ENCODE results near the gene SHISA8. TPM values are rescaled to one million over a fixed set of nuclear protein-coding genes. Genes with fewer than 3 reads are reported as not detected.

SHISA8 gene
- total RNA-seq, 1 experiment from 2014 or later = 2.4 TPM

DNA sequence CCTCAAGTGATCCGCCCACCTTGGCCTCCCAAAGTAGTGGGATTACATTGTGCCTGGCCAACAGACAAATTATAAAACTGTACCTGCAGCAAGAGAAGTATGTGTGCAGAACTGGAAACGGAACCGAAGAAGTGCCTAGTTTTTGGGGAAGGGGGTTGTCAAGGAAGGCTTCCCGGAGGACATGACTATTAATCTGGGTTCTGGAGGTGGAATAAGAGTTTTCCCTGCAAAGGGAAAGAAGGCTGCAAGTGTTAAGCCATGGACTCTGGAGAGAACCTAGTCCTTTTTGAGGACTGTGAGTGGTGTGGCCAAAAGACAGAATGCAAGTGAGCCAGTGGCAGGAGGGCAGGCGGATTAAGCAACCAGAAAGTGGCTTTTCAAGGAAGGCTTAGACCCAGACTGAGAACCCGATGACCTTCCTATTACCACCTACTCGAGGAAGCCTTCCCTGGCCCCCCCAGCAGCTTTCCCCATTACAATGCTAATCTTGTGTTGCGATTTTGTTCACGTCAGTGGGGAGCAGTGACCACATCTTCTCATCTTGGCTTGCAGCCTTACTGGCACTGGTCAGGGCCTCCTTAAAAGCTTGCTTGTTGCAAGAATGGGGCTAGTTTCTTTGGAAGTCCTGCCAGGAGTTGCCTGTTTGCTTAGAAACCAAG is 48.7 kb upstream of the SHISA8 start:
- Mint-ChIP-seq H3K27me3 (ENCODE audit: low read depth) (peaks cover 38% of the 10 kb centered on the region), H3K36me3 (peaks cover 3% of the 10 kb centered on the region), H3K4me1 (peaks cover 21% of the 10 kb centered on the region), H3K27ac (no peak overlapping the region), H3K9me3 (peaks cover 6% of the 10 kb centered on the region), H3K4me3 (no peak overlapping the region)
- POLR2A ChIA-PET = no interaction called here
- ATAC-seq = no peak
- CTCF ChIA-PET = interaction anchor here (1.1 to 10.1 kb wide), 6 partner anchors 17 to 148 kb away, joined by 3 to 78 read pairs (median 8); partner anchors contain the start of genes CENPM and NDUFA6
- DNase-seq (ENCODE audit: low spot score) = no peak
- TF ChIP-seq, protein P1, sequence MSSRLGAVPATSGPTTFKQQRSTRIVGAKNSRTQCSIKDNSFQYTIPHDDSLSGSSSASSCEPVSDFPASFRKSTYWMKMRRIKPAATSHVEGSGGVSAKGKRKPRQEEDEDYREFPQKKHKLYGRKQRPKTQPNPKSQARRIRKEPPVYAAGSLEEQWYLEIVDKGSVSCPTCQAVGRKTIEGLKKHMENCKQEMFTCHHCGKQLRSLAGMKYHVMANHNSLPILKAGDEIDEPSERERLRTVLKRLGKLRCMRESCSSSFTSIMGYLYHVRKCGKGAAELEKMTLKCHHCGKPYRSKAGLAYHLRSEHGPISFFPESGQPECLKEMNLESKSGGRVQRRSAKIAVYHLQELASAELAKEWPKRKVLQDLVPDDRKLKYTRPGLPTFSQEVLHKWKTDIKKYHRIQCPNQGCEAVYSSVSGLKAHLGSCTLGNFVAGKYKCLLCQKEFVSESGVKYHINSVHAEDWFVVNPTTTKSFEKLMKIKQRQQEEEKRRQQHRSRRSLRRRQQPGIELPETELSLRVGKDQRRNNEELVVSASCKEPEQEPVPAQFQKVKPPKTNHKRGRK (CRISPR knock-in tag; IDR thresholded peaks at IDR 0.05; ENCODE audit: borderline replicate concordance) = no peak
- TF ChIP-seq EMX1 (CRISPR knock-in tag; IDR thresholded peaks at IDR 0.05) (no peak), FOXJ3 (CRISPR knock-in tag; IDR thresholded peaks at IDR 0.05; ENCODE audit: borderline replicate concordance) (no peak), CREM (CRISPR knock-in tag; IDR thresholded peaks at IDR 0.05) (no peak), SOX15 (CRISPR knock-in tag; IDR thresholded peaks at IDR 0.05) (no peak), TEAD1 (CRISPR knock-in tag; IDR thresholded peaks at IDR 0.05) (no peak), ZBTB21 (CRISPR knock-in tag; IDR thresholded peaks at IDR 0.05; ENCODE audit: borderline replicate concordance) (no peak), AFF4 (CRISPR knock-in tag; IDR thresholded peaks at IDR 0.05; ENCODE audit: borderline replicate concordance) (no peak), PRRX2 (CRISPR knock-in tag; IDR thresholded peaks at IDR 0.05) (no peak), ZNF396 (CRISPR knock-in tag; IDR thresholded peaks at IDR 0.05; ENCODE audit: borderline replicate concordance) (no peak), FOXK1 (CRISPR knock-in tag; IDR thresholded peaks at IDR 0.05) (no peak), ZNF263 (CRISPR knock-in tag; IDR thresholded peaks at IDR 0.05; ENCODE audit: low read depth) (no peak), HMGXB4 (CRISPR knock-in tag; IDR thresholded peaks at IDR 0.05) (no peak), ZNF219 (CRISPR knock-in tag; IDR thresholded peaks at IDR 0.05; ENCODE audit: borderline replicate concordance) (no peak), JAZF1 (CRISPR knock-in tag; IDR thresholded peaks at IDR 0.05) (no peak)
- TF ChIP-seq, protein P2, sequence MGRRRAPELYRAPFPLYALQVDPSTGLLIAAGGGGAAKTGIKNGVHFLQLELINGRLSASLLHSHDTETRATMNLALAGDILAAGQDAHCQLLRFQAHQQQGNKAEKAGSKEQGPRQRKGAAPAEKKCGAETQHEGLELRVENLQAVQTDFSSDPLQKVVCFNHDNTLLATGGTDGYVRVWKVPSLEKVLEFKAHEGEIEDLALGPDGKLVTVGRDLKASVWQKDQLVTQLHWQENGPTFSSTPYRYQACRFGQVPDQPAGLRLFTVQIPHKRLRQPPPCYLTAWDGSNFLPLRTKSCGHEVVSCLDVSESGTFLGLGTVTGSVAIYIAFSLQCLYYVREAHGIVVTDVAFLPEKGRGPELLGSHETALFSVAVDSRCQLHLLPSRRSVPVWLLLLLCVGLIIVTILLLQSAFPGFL (CRISPR knock-in tag; IDR thresholded peaks at IDR 0.05; ENCODE audit: borderline replicate concordance) = no peak

DNA sequence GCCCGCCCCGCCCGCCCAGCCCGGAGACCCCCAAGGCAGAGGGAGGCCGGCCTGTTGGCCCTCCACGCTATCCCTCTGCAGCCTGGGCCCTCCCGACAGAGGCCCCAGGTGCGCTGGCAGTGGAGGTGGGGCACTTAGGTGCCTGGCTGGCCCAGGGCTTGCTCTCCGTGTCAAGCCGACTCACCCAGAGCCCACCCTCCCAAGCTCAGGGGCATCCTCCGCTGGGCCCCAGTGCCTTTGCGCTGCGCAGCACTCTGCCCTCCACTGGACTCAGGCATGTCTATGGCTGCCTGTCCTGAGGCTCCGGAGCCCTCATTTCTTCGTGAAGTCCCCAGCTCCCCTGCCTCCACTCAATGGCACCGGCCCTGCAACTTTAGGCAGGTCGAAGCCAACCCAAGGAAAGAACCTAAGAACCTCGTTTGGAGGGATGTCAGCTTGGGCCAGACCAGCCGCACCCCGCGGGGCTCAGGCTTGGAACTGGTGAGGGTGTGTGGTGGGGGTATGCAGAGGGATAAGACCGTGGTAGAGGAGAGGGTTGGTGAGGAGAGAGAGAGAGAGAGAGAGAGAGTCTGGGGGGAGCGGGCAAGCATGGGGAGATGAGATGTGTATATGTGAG is 43.2 kb upstream of the SHISA8 start:
- peaks cover 2% of the 10 kb centered on the region for H3K36me3 Mint-ChIP-seq
- ChIA-PET POLR2A (no interaction called here), CTCF (interaction anchor here (0.6 to 2.1 kb wide), 13 partner anchors 9 to 363 kb away, joined by 3 to 14 read pairs (median 5); partner anchors contain the start of genes CENPM, NDUFA6, SEPTIN3 and SMDT1)
- peak overlapping the region; percentile 56 for H3K4me3 Mint-ChIP-seq
- ATAC-seq (peak; percentile 64), DNase-seq (ENCODE audit: low spot score) (no peak)
- TF ChIP-seq FOXK1 (CRISPR knock-in tag; IDR thresholded peaks at IDR 0.05) (peak; percentile 3; the same call in 1 of the 2 replicates), ZNF317 (CRISPR knock-in tag; IDR thresholded peaks at IDR 0.05; ENCODE audit: borderline replicate concordance, low read depth) (no peak), USF2 (CRISPR knock-in tag; IDR thresholded peaks at IDR 0.05) (0 out of 2 replicates have a peak, but pooled peaks have one; percentile 3)
- H3K27ac Mint-ChIP-seq = no peak overlapping the region
- H3K4me1 Mint-ChIP-seq = peaks cover 13% of the 10 kb centered on the region
- peaks cover 3% of the 10 kb centered on the region for H3K9me3 Mint-ChIP-seq
- H3K27me3 Mint-ChIP-seq (ENCODE audit: low read depth) = peaks cover 40% of the 10 kb centered on the region

Measured in WTC11 (cell line).